ENCODE results near the gene PPFIBP1. TPM values are rescaled to one million over a fixed set of nuclear protein-coding genes. Genes with fewer than 3 reads are reported as not detected.

PPFIBP1 gene
- total and polyA plus RNA-seq, 2 of the 8 experiments (the other 6 are each of a cell fraction or from before 2014, with no cell fraction given), result 7.7 to 31.3 TPM

GRCh38 chr12:27572486-27573255, 48.7 kb downstream of the PPFIBP1 start (continued):
- TF ChIP-seq USF2 (IDR thresholded peaks at IDR 0.05; ENCODE audit: low read length), result no peak

Measured in H1 (cell line).